Measurements from ENCODE around the gene CENPP.

The CENPP gene

DNA sequence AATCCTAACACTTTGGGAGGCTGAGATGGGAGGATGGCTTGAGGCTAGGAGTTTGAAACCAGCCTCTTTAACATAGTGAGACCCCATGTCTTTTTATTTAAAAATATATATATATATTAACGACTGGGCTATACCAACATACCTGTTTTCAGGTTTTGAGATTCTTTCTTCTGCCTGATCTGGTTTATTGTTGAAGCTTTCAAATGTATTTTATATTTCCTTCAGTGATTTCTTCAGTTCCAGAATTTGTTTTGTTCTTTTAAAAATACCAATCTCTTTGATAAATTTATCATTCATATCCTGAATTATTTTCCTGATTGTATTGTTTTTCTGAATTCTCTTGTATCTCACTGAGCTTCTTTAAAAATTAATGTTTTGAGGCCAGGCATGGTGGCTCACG lies 47.4 kb downstream of the CENPP start:
- no peak for TF ChIP-seq POLR2A (IDR thresholded peaks at IDR 0.05; ENCODE audit: extremely low read depth, insufficient read length)
- TF ChIP-seq, protein P1, sequence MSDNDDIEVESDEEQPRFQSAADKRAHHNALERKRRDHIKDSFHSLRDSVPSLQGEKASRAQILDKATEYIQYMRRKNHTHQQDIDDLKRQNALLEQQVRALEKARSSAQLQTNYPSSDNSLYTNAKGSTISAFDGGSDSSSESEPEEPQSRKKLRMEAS (IDR thresholded peaks at IDR 0.05; ENCODE audit: low read depth, low read length): no peak
- TF ChIP-seq, protein P2, sequence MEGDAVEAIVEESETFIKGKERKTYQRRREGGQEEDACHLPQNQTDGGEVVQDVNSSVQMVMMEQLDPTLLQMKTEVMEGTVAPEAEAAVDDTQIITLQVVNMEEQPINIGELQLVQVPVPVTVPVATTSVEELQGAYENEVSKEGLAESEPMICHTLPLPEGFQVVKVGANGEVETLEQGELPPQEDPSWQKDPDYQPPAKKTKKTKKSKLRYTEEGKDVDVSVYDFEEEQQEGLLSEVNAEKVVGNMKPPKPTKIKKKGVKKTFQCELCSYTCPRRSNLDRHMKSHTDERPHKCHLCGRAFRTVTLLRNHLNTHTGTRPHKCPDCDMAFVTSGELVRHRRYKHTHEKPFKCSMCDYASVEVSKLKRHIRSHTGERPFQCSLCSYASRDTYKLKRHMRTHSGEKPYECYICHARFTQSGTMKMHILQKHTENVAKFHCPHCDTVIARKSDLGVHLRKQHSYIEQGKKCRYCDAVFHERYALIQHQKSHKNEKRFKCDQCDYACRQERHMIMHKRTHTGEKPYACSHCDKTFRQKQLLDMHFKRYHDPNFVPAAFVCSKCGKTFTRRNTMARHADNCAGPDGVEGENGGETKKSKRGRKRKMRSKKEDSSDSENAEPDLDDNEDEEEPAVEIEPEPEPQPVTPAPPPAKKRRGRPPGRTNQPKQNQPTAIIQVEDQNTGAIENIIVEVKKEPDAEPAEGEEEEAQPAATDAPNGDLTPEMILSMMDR (IDR thresholded peaks at IDR 0.05; ENCODE audit: low read depth, low read length): no peak
- no peak for TF ChIP-seq MYC (IDR thresholded peaks at IDR 0.05; ENCODE audit: low read depth, low read length)
- H3K4me3 ChIP-seq (ENCODE audit: low read depth, low read length): no peak overlapping the region
- no peak for DNase-seq (ENCODE audit: low read depth)

DNA sequence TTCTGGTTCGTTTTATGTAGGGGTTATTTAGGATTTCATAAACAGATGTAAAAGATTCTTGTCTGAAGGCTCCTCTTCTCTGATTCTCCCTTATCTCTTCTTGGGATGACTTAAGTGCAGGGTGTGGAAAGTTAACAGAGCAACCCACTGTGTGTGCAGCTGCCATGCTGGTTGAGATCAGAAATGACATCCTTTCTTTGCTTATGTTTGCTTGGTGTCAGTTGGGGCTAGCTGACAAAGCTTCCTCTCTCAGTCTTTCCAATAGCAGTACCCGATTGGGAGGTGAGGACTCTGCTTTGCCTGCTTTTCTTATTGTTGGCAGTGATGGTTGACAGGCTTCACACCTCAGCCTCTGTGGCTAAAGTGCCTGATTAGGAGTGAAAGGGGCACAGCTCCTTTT lies 52.1 kb downstream of the CENPP start:
- no peak for DNase-seq (ENCODE audit: low read depth)
- TF ChIP-seq, protein P1 (IDR thresholded peaks at IDR 0.05; ENCODE audit: low read depth, low read length): no peak
- TF ChIP-seq, protein P2 (IDR thresholded peaks at IDR 0.05; ENCODE audit: low read depth, low read length): no peak
- no peak for TF ChIP-seq MYC (IDR thresholded peaks at IDR 0.05; ENCODE audit: low read depth, low read length)
- TF ChIP-seq POLR2A (IDR thresholded peaks at IDR 0.05; ENCODE audit: extremely low read depth, insufficient read length): no peak
- no peak overlapping the region for H3K4me3 ChIP-seq (ENCODE audit: low read depth, low read length)

DNA sequence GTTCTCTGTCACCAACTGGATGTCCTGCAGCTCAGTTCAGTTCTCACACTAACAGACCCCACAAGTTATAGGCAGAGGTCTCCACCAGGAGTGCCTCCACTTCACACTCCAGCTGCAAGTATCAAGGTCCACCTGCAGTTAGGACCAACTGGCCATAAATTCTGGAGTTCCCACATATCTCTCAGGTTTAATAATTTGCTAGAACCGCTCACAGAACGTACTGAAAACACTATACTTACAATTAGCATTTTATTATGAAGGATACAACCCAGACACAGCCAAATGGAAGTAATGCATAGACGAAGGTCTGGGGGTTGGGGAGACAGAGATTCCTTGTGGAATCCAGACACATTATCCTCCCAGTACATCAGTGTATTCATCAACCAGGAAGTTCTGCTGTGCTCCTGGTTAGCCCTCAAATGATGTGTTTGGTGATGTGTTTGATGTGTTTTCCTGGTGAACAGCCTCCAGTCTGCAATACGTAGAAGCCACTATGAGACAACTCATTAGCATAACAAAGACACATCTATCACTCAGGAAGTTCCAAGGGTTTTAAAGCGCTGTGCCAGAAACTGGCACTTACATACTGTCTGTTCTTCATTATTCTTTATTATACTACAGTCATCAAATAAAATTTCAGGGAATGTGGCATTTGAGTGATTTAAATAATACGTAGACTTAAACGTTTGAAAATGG lies 53.3 kb downstream of the CENPP start:
- DNase-seq (ENCODE audit: low read depth): no peak

DNA sequence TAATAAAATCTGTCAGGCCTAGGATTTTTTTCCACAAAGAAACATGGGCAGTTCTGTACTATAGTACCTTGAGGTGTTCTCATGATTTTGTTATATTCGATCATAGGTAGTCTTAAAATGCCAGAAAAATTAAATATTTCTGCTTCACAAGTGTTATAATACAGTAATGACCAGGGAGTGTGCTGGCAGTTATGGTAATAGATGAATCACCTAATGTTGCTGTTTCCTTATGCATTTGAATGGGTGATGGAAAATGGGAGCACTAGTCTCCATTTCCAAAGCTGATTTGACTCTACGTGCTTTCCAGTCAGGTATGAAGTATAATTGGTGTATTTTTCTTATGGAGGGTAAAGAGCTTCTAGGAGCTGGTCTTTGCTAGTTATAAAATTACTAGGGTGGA lies 54.9 kb downstream of the CENPP start:
- no peak overlapping the region for H3K4me3 ChIP-seq (ENCODE audit: low read depth, low read length)
- no peak for TF ChIP-seq MYC (IDR thresholded peaks at IDR 0.05; ENCODE audit: low read depth, low read length)
- no peak for TF ChIP-seq POLR2A (IDR thresholded peaks at IDR 0.05; ENCODE audit: extremely low read depth, insufficient read length)
- TF ChIP-seq, protein P1 (IDR thresholded peaks at IDR 0.05; ENCODE audit: low read depth, low read length): no peak
- TF ChIP-seq, protein P2 (IDR thresholded peaks at IDR 0.05; ENCODE audit: low read depth, low read length): no peak
- no peak for DNase-seq (ENCODE audit: low read depth)

More for the DNA sequence above, 53.3 kb downstream of the CENPP start:
- TF ChIP-seq, protein P1 (IDR thresholded peaks at IDR 0.05; ENCODE audit: low read depth, low read length): no peak
- no peak for TF ChIP-seq POLR2A (IDR thresholded peaks at IDR 0.05; ENCODE audit: extremely low read depth, insufficient read length)
- no peak for TF ChIP-seq MYC (IDR thresholded peaks at IDR 0.05; ENCODE audit: low read depth, low read length)
- TF ChIP-seq, protein P2 (IDR thresholded peaks at IDR 0.05; ENCODE audit: low read depth, low read length): no peak
- H3K4me3 ChIP-seq (ENCODE audit: low read depth, low read length): no peak overlapping the region

DNA sequence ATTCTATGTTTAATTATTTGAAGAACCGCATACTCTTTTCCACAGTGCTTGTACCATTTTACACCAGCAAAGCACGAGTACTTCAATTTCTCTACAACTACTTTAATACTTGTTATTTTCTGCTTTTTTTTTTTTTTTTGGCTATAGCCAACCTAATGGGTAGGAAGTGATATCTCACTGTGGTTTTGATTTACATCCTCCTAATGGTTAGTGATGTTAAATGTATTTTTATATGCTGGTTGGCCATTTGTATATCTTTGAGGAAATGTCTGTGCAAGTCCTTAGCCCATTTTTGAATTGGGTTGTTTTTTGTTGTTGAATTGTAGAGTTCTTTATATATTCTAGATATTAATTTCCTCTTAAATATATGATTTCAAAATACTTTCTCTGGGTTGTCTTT lies 56.0 kb downstream of the CENPP start:
- DNase-seq (ENCODE audit: low read depth): no peak
- H3K4me3 ChIP-seq (ENCODE audit: low read depth, low read length): no peak overlapping the region
- no peak for TF ChIP-seq MYC (IDR thresholded peaks at IDR 0.05; ENCODE audit: low read depth, low read length)
- no peak for TF ChIP-seq POLR2A (IDR thresholded peaks at IDR 0.05; ENCODE audit: extremely low read depth, insufficient read length)
- TF ChIP-seq, protein P1 (IDR thresholded peaks at IDR 0.05; ENCODE audit: low read depth, low read length): no peak
- TF ChIP-seq, protein P2 (IDR thresholded peaks at IDR 0.05; ENCODE audit: low read depth, low read length): no peak

Measured in NB4 (cell line).